ENCODE data around the gene TARS1. TPM values are rescaled to one million over a fixed set of nuclear protein-coding genes. Genes with fewer than 3 reads are reported as not detected.

The TARS1 gene
- total RNA-seq, 1 experiment from 2014 or later: 304 TPM

- POLR2A ChIA-PET: no interaction called here
- ATAC-seq: no peak
- Mint-ChIP-seq H3K36me3 (peaks cover 14% of the 10 kb centered on the region), H3K27me3 (ENCODE audit: low read depth) (peaks cover 8% of the 10 kb centered on the region), H3K9me3 (peaks cover 39% of the 10 kb centered on the region), H3K4me3 (no peak overlapping the region), H3K4me1 (0 out of 2 replicates have a peak, but pooled peaks cover 2% of the 10 kb centered on the region), H3K27ac (no peak overlapping the region)
- TF ChIP-seq ZNF317 (CRISPR knock-in tag; IDR thresholded peaks at IDR 0.05; ENCODE audit: borderline replicate concordance, low read depth) (no peak), AR (CRISPR knock-in tag; IDR thresholded peaks at IDR 0.05) (no peak), KAT7 (CRISPR knock-in tag; IDR thresholded peaks at IDR 0.05; ENCODE audit: borderline replicate concordance) (no peak), NFE2L1 (CRISPR knock-in tag; IDR thresholded peaks at IDR 0.05) (no peak), CREM (CRISPR knock-in tag; IDR thresholded peaks at IDR 0.05) (no peak), HMGXB4 (CRISPR knock-in tag; IDR thresholded peaks at IDR 0.05) (no peak), CDX4 (CRISPR knock-in tag; IDR thresholded peaks at IDR 0.05; ENCODE audit: borderline replicate concordance) (no peak), TEAD4 (CRISPR knock-in tag; IDR thresholded peaks at IDR 0.05) (no peak), ATF3 (CRISPR knock-in tag; conservative IDR thresholded peaks at IDR 0.05) (no peak), USF2 (CRISPR knock-in tag; IDR thresholded peaks at IDR 0.05) (no peak), ZNF219 (CRISPR knock-in tag; IDR thresholded peaks at IDR 0.05; ENCODE audit: borderline replicate concordance) (no peak), E2F5 (CRISPR knock-in tag; IDR thresholded peaks at IDR 0.05) (no peak), ZNF121 (CRISPR knock-in tag; IDR thresholded peaks at IDR 0.05) (no peak), PRRX2 (CRISPR knock-in tag; IDR thresholded peaks at IDR 0.05) (no peak), GRHL2 (CRISPR knock-in tag; IDR thresholded peaks at IDR 0.05; ENCODE audit: insufficient replicate concordance, severe bottlenecking) (no peak), ZNF532 (CRISPR knock-in tag; IDR thresholded peaks at IDR 0.05; ENCODE audit: borderline replicate concordance) (no peak)
- DNase-seq (ENCODE audit: low spot score): no peak
- CTCF ChIA-PET: no interaction called here
Observed at GRCh38 chr5:33516421-33516820, 75.7 kb downstream of the TARS1 start.

Data from WTC11 (cell line).